Rectal smooth muscle tissue (tissue), 1 donor: ENCODE measurements around the gene NUP133.
"Not testable (repeated sequence)": the region's sequence is repeated elsewhere in the genome, so short reads cannot be mapped to it uniquely, and the experiment has no call there.

Experiments used
- H3K27ac ChIP-seq: one replicate; pipeline ENCODE4 v1.7.0; 2013; ENCODE audit warnings: low read depth, low read length, inconsistent platforms
- H3K27me3 ChIP-seq: one replicate; pipeline ENCODE4 v1.7.0; 2013; ENCODE audit warnings: low read length; ENCODE audit not compliant: control insufficient read depth, insufficient read depth
- H3K36me3 ChIP-seq: one replicate; pipeline ENCODE4 v1.7.0; 2013; ENCODE audit warnings: low read length; ENCODE audit not compliant: control insufficient read depth, insufficient read depth
- H3K4me1 ChIP-seq: one replicate; pipeline ENCODE4 v1.7.0; 2013; ENCODE audit warnings: low read length; ENCODE audit not compliant: control insufficient read depth, insufficient read depth
- H3K4me3 ChIP-seq: one replicate; pipeline ENCODE4 v1.7.0; 2013; ENCODE audit warnings: low read length
- H3K9ac ChIP-seq: one replicate; pipeline ENCODE4 v1.7.0; 2013; ENCODE audit warnings: low read length

Gene NUP133

GRCh38 chr1:229495782-229496181, 12.4 kb downstream of the NUP133 start:
- H3K36me3 ChIP-seq: peaks cover 21% of the 10 kb centered on the region
- no peaks in the 10 kb centered on the region for H3K4me1 ChIP-seq
- H3K27me3 ChIP-seq: no peaks in the 10 kb centered on the region
- no peak overlapping the region for H3K9ac ChIP-seq
- no peak overlapping the region for H3K4me3 ChIP-seq
- H3K27ac ChIP-seq: no peak overlapping the region

- Histone ChIP-seq H3K9ac (no peak overlapping the region), H3K27ac (no peak overlapping the region), H3K27me3 (no peaks in the 10 kb centered on the region), H3K4me3 (no peak overlapping the region), H3K4me1 (no peaks in the 10 kb centered on the region), H3K36me3 (peaks cover 32% of the 10 kb centered on the region)
Observed at GRCh38 chr1:229487181-229487580, 21.0 kb downstream of the NUP133 start.

GRCh38 chr1:229485318-229485717, 22.8 kb downstream of the NUP133 start:
- Histone ChIP-seq H3K27me3 (no peaks in the 10 kb centered on the region), H3K9ac (no peak overlapping the region), H3K27ac (no peak overlapping the region), H3K4me1 (peaks cover 3% of the 10 kb centered on the region), H3K4me3 (no peak overlapping the region), H3K36me3 (peaks cover 31% of the 10 kb centered on the region)

- Histone ChIP-seq H3K27me3 (no peaks in the 10 kb centered on the region), H3K4me3 (no peak overlapping the region), H3K36me3 (peaks cover 32% of the 10 kb centered on the region), H3K9ac (no peak overlapping the region), H3K27ac (no peak overlapping the region), H3K4me1 (peaks cover 3% of the 10 kb centered on the region)
Observed at GRCh38 chr1:229482511-229482910, 25.6 kb downstream of the NUP133 start.

- no peak overlapping the region for H3K4me3 ChIP-seq
- H3K27ac ChIP-seq: no peak overlapping the region
- peaks cover 24% of the 10 kb centered on the region for H3K36me3 ChIP-seq
- H3K4me1 ChIP-seq: peaks cover 3% of the 10 kb centered on the region
- H3K9ac ChIP-seq: no peak overlapping the region
- H3K27me3 ChIP-seq: no peaks in the 10 kb centered on the region
Observed at GRCh38 chr1:229480495-229480894, 27.6 kb downstream of the NUP133 start.

- Histone ChIP-seq H3K27ac (no peak overlapping the region), H3K9ac (no peak overlapping the region), H3K4me3 (no peak overlapping the region), H3K27me3 (no peaks in the 10 kb centered on the region), H3K36me3 (peaks cover 25% of the 10 kb centered on the region), H3K4me1 (peaks cover 3% of the 10 kb centered on the region)
Observed at GRCh38 chr1:229479660-229480399, 28.3 kb downstream of the NUP133 start.

- H3K36me3 ChIP-seq: peaks cover 24% of the 10 kb centered on the region
- H3K27ac ChIP-seq: no peak overlapping the region
- H3K4me3 ChIP-seq: no peak overlapping the region
- H3K4me1 ChIP-seq: peaks cover 3% of the 10 kb centered on the region
- H3K9ac ChIP-seq: no peak overlapping the region
- H3K27me3 ChIP-seq: no peaks in the 10 kb centered on the region
Observed at GRCh38 chr1:229478852-229479251, 29.3 kb downstream of the NUP133 start.

- not testable (repeated sequence) for H3K27me3 ChIP-seq, H3K4me1 ChIP-seq, H3K4me3 ChIP-seq, H3K27ac ChIP-seq, H3K9ac ChIP-seq
- H3K36me3 ChIP-seq: peaks cover 13% of the 10 kb centered on the region
Observed at GRCh38 chr1:229475859-229476258, 32.3 kb downstream of the NUP133 start.

- Histone ChIP-seq H3K36me3 (peaks cover 20% of the 10 kb centered on the region), H3K4me1 (no peaks in the 10 kb centered on the region), H3K27me3 (no peaks in the 10 kb centered on the region), H3K27ac (no peak overlapping the region), H3K9ac (no peak overlapping the region), H3K4me3 (no peak overlapping the region)
Observed at GRCh38 chr1:229474509-229474908, 33.6 kb downstream of the NUP133 start.

GRCh38 chr1:229471175-229471574, 37.0 kb downstream of the NUP133 start:
- H3K4me3 ChIP-seq: no peak overlapping the region
- no peak overlapping the region for H3K9ac ChIP-seq
- no peaks in the 10 kb centered on the region for H3K27me3 ChIP-seq
- no peak overlapping the region for H3K27ac ChIP-seq
- H3K36me3 ChIP-seq: peaks cover 19% of the 10 kb centered on the region
- H3K4me1 ChIP-seq: no peaks in the 10 kb centered on the region

- H3K36me3 ChIP-seq: peaks cover 18% of the 10 kb centered on the region
Observed at GRCh38 chr1:229470406-229471043, 37.6 kb downstream of the NUP133 start.

GRCh38 chr1:229466887-229467286, 41.3 kb downstream of the NUP133 start:
- Histone ChIP-seq H3K27me3 (no peaks in the 10 kb centered on the region), H3K9ac (no peak overlapping the region), H3K4me1 (no peaks in the 10 kb centered on the region), H3K4me3 (no peak overlapping the region), H3K27ac (no peak overlapping the region), H3K36me3 (peaks cover 29% of the 10 kb centered on the region)

More at GRCh38 chr1:229470406-229471043, 37.6 kb downstream of the NUP133 start:
- H3K9ac ChIP-seq: no peak overlapping the region
- H3K27ac ChIP-seq: no peak overlapping the region
- H3K27me3 ChIP-seq: no peaks in the 10 kb centered on the region
- H3K4me1 ChIP-seq: no peaks in the 10 kb centered on the region
- H3K4me3 ChIP-seq: no peak overlapping the region

GRCh38 chr1:229464672-229465071, 43.5 kb downstream of the NUP133 start:
- no peak overlapping the region for H3K4me3 ChIP-seq
- H3K9ac ChIP-seq: no peak overlapping the region
- peaks cover 29% of the 10 kb centered on the region for H3K36me3 ChIP-seq
- no peaks in the 10 kb centered on the region for H3K27me3 ChIP-seq
- H3K4me1 ChIP-seq: no peaks in the 10 kb centered on the region
- no peak overlapping the region for H3K27ac ChIP-seq
